AG04449 (cell line): Measurements from ENCODE around the gene TPRG1L.

ENCODE experiments used
- CTCF ChIA-PET: fragments of 350-600 bp; formaldehyde crosslinking; extraction: SDS; loops from one replicate; lab custom pipeline; 2021; ENCODE audit warnings: antibody characterized with exemption; lab: Yijun Ruan, JAX
- POLR2A ChIA-PET: fragments of 400-600, 350-600 bp; formaldehyde crosslinking; extraction: SDS; loops from one replicate; lab custom pipeline; 2020; ENCODE audit warnings: antibody characterized with exemption, inconsistent platforms; lab: Yijun Ruan, JAX
- DNase-seq: peaks from one replicate; pipeline ENCODE4 v3.0.0-alpha.2; 2010; ENCODE audit warnings: low read depth, low spot score
- H3K4me3 ChIP-seq: 2 replicates; pipeline ENCODE4 v1.5.1; 2011; ENCODE audit warnings: low read depth, mild to moderate bottlenecking, control low read depth, low read length
- CTCF ChIP-seq: IDR thresholded peaks from one replicate; pipeline ENCODE4 v1.5.1; 2011; ENCODE audit warnings: mild to moderate bottlenecking, moderate library complexity, low read length, control low read depth, inconsistent platforms; ENCODE audit not compliant: insufficient read depth; ENCODE audit errors: missing control alignments

Gene TPRG1L

GRCh38 chr1:3598051-3598491 is 26.7 kb upstream of the TPRG1L start:
- TF ChIP-seq CTCF = no peak

GRCh38 chr1:3598522-3599285 is 26.1 kb upstream of the TPRG1L start:
- POLR2A ChIA-PET = no interaction called here
- no peak for TF ChIP-seq CTCF
- CTCF ChIA-PET = interaction anchor here (1.7 kb wide), 1 partner anchor 11 kb away, joined by 4 read pairs; no protein-coding TSS in a partner anchor

More at GRCh38 chr1:3598051-3598491, 26.7 kb upstream of the TPRG1L start:
- ChIA-PET POLR2A (no interaction called here), CTCF (interaction anchor here (1.7 kb wide), 1 partner anchor 11 kb away, joined by 4 read pairs; no protein-coding TSS in a partner anchor)
- DNase-seq = no peak
- no peak overlapping the region for H3K4me3 ChIP-seq

DNA sequence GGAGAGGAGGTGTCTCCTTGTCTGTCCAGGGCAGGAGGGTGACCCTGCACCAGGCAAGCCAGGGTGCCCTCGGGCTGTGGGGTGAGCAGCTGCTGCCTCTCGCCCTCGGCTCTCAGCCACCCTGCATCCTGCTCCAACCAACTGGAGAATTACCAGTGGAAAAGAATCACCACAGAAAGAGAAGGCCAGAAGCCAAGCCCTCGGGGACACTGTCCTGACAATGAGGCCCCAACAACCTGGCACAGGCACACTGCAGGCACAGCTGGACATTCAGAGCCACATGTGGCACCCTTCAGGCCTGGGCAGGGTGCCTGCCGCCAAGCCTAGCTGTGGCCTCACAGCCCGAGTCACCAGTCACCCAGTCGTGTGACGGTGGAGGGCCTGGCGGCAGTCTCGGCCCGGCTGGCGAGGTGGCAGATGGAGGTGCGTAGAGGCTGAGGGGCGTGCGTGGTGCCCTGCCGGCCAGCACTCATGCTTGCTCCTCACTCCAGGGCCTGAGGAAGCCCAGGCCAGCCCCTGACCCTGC is 25.5 kb upstream of the TPRG1L start:
- POLR2A ChIA-PET = no interaction called here
- no peak for DNase-seq
- CTCF ChIA-PET = interaction anchor here (1.1 to 1.7 kb wide), 2 partner anchors 12 to 109 kb away, joined by 4 read pairs; no protein-coding TSS in a partner anchor
- TF ChIP-seq CTCF = no peak
- no peak overlapping the region for H3K4me3 ChIP-seq

More at GRCh38 chr1:3598522-3599285, 26.1 kb upstream of the TPRG1L start:
- H3K4me3 ChIP-seq = no peak overlapping the region
- no peak for DNase-seq

GRCh38 chr1:3599816-3600215 is 25.0 kb upstream of the TPRG1L start:
- H3K4me3 ChIP-seq = no peak overlapping the region
- no peak for DNase-seq
- POLR2A ChIA-PET = no interaction called here
- CTCF ChIA-PET = interaction anchor here (1.1 to 1.7 kb wide), 2 partner anchors 13 to 109 kb away, joined by 4 read pairs; no protein-coding TSS in a partner anchor
- TF ChIP-seq CTCF = no peak

DNA sequence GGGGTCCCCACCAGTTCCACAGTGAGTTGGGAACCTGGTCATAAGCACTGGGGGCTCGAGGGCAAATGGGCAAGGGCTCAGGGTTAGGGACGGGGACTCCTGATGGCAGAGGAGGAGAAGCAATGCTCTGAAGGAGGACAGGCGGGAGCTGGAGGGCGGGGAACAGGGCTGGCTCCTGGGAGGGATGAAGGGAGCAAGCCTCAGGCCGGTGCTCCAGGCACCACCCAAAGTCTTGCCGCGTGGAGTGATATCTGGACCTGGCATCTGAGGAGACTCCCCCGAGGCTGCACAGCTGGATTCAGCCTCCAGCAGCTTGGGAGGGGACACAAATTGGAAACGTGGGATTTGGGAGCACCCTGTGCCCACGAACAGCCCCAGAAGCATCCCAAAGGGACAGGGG is 24.5 kb upstream of the TPRG1L start:
- DNase-seq = no peak
- CTCF ChIA-PET = interaction anchor here (1.1 to 2.2 kb wide), 2 partner anchors 19 to 110 kb away, joined by 4 to 9 read pairs; no protein-coding TSS in a partner anchor
- H3K4me3 ChIP-seq = no peak overlapping the region
- no peak for TF ChIP-seq CTCF
- POLR2A ChIA-PET = no interaction called here

GRCh38 chr1:3601743-3602142 is 23.1 kb upstream of the TPRG1L start:
- CTCF ChIA-PET = interaction anchor here (0.7 to 2.2 kb wide), 2 partner anchors 18 to 109 kb away, joined by 3 to 9 read pairs; no protein-coding TSS in a partner anchor
- POLR2A ChIA-PET = no interaction called here
- no peak for DNase-seq
- H3K4me3 ChIP-seq = no peak overlapping the region
- no peak for TF ChIP-seq CTCF
